Ectodermal cell (in vitro differentiated cells): ENCODE data around the gene FADS3.
A peak's percentile ranks its signal among the peaks of the same experiment; 100 is the strongest.

Source experiments
- H3K27ac ChIP-seq: 2 replicates; pipeline ENCODE4 v1.7.0; 2013; ENCODE audit warnings: mild to moderate bottlenecking, low read depth, low read length; ENCODE audit not compliant: insufficient read depth, poor library complexity, severe bottlenecking
- H3K27me3 ChIP-seq: 2 replicates; pipeline ENCODE4 v1.7.0; 2013; ENCODE audit warnings: mild to moderate bottlenecking, low read length; ENCODE audit not compliant: insufficient read depth, control insufficient read depth, poor library complexity, severe bottlenecking
- H3K36me3 ChIP-seq: one replicate; pipeline ENCODE4 v1.7.0; 2013; ENCODE audit warnings: low read length; ENCODE audit not compliant: control insufficient read depth, insufficient read depth
- H3K4me1 ChIP-seq: one replicate; pipeline ENCODE4 v1.7.0; 2013; ENCODE audit warnings: low read length; ENCODE audit not compliant: control insufficient read depth, insufficient read depth
- H3K4me3 ChIP-seq: 2 replicates; pipeline ENCODE4 v1.7.0; 2013; ENCODE audit warnings: low read depth, low read length, control low read depth; ENCODE audit not compliant: insufficient read depth
- H3K9me3 ChIP-seq: 2 replicates; pipeline ENCODE4 v1.7.0; 2013; ENCODE audit warnings: mild to moderate bottlenecking, low read length, moderate library complexity; ENCODE audit not compliant: control insufficient read depth
- WGBS, 2 experiments: methylation state at CpG; one replicate each; pipeline ENCODE4 v1.1.7; 2013; ENCODE audit warnings: missing lambda C conversion rate in 2 of 2; 5-methylcytosine and 5-hydroxymethylcytosine counted together

Gene FADS3

DNA sequence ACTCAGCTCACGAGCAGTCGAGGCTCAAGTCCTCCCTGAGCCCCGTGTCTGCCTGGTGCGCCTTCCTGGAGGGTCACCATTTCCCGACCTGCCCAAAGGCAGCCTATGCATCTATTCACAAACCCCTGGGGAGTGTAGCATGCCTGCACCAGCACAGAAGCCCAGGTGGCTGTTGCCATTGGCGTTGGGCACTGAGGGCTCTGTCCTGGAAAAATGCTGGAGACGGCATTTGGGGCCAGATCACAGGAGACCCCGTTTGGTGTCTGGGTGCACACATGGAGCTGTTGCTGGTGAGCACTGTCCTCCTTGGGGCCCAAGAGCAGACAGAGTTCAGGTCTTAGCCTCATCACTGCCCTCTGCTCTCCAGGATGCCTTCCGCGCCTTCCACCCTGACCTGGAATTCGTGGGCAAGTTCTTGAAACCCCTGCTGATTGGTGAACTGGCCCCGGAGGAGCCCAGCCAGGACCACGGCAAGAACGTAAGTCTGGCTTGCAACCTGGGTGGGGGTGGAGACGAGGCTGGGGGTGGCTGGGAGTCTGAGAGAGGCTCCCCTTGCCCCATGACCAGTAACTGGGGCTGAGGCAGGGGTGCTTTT, 53.8 kb downstream of the FADS3 start:
- Histone ChIP-seq H3K36me3 (peaks cover 54% of the 10 kb centered on the region), H3K4me1 (peaks cover 20% of the 10 kb centered on the region), H3K9me3 (no peaks in the 10 kb centered on the region), H3K27ac (no peak overlapping the region), H3K27me3 (no peaks in the 10 kb centered on the region), H3K4me3 (no peak overlapping the region)
- 94 to 96% methylated on average over 15 of the region's 15 CpGs for WGBS, 2 experiments

DNA sequence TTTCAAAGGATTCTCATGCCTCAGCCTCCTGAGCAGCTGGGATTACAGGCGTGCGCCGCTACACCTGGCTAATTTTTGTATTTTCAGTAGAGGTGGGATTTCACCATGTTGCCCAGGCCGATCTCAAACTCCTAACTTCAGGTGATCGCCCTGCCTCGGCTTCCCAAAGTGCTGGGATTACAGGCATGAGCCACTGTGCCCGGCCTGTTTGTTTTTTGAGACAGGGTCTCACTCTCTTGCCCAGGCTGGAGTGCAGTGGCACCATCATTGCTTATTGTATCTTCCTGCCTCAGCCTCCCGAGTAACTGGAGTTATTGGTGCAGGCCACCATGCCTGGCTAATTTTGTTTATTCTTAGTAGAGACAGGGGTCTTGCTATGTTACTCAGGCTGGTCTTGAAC, 55.2 kb downstream of the FADS3 start:
- Histone ChIP-seq H3K27ac (no peak overlapping the region), H3K36me3 (peaks cover 41% of the 10 kb centered on the region)
- WGBS, 2 experiments = 92 to 93% methylated on average over 8 of the region's 8 CpGs

DNA sequence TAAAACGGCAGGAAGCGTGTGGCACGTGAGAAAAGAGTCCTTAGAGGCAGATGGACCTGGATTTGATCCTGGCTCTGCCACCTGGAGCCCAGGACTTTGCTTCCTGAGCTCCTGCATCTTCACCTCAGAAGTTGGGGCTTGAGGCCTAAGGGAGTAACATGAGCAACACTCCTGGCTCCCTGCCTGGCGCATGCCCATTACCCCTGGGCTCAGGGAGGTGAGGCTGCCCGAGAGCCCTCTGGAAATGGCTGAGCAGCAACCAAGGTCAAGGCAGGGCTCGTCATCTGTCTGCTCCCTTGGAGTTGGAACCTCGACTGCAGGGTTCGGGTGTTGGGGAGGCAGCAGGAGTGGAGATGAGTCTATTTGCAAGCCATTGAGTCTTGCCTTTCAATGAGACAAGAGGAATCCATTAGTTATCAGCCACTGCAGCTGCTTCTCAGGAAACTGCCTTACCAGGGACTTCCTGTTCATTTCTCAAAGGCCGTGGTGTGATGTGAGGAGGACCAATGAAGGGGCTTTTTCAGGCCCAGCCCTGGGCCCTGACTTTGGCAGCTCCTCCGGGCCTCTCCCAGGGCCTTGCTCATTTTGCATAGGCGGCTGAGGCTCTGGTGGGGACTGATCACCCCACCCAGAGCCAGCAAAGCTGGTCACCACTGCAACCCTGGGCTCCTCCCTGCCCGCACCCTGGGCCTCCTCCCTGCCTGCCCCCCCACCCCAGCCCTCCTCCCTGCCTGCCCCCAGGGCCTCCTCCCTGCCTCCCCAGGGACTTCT, 56.9 kb downstream of the FADS3 start:
- peaks cover 24% of the 10 kb centered on the region for H3K36me3 ChIP-seq
- no peak overlapping the region for H3K27ac ChIP-seq
- H3K27me3 ChIP-seq = no peaks in the 10 kb centered on the region
- no peaks in the 10 kb centered on the region for H3K9me3 ChIP-seq
- WGBS, 2 experiments = 80 to 82% methylated on average over 12 of the region's 12 CpGs
- no peak overlapping the region for H3K4me3 ChIP-seq
- H3K4me1 ChIP-seq = peaks cover 33% of the 10 kb centered on the region

More for the DNA sequence above, 55.2 kb downstream of the FADS3 start:
- H3K27me3 ChIP-seq = no peaks in the 10 kb centered on the region
- no peaks in the 10 kb centered on the region for H3K9me3 ChIP-seq
- no peak overlapping the region for H3K4me3 ChIP-seq
- H3K4me1 ChIP-seq = peaks cover 25% of the 10 kb centered on the region

DNA sequence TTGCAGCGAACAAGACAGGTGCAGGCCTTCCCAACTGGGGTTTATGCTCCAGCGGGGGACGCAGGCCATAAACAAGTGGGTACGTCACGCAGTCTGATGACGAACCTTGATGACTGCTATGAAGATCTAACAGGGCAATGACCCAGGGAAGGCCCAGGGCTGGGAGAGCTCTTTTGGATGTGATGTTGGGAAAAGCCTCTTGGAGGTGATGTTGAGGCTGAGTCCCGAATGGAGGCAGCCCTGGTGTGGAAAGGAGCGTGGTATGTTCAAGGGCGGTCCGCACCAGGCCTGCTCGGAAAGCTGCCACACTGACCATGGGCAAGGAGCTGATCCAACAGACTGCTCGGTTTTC, 57.4 kb downstream of the FADS3 start:
- H3K27me3 ChIP-seq = no peaks in the 10 kb centered on the region
- H3K27ac ChIP-seq = no peak overlapping the region
- peaks cover 33% of the 10 kb centered on the region for H3K4me1 ChIP-seq
- H3K4me3 ChIP-seq = no peak overlapping the region
- no peaks in the 10 kb centered on the region for H3K9me3 ChIP-seq
- 94 to 96% methylated on average over 12 of the region's 12 CpGs for WGBS, 2 experiments
- peaks cover 21% of the 10 kb centered on the region for H3K36me3 ChIP-seq

DNA sequence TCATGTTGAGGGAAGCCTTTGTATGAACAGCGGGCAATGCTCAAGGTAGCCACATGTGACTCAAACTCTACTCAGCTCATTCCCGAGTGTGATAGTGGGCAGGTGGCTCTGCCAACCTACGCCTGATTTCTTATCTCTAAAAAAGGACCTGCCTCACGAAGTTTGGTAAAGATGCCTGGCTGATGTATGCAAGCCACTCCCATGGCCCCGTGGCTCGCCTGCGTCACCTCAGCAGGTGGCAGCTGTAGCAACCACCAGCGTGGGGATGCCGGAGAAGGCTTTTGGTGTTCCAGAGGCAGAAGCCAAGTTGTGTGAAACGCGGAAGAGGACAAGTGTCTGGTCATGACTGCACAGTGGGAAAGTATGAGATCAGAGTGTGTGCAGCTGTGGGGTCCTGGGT, 57.9 kb downstream of the FADS3 start:
- Histone ChIP-seq H3K9me3 (no peaks in the 10 kb centered on the region), H3K27me3 (no peaks in the 10 kb centered on the region), H3K36me3 (peaks cover 16% of the 10 kb centered on the region), H3K4me1 (peaks cover 33% of the 10 kb centered on the region), H3K27ac (no peak overlapping the region), H3K4me3 (no peak overlapping the region)
- WGBS, 2 experiments = 79 to 80% methylated on average over 11 of the region's 11 CpGs

DNA sequence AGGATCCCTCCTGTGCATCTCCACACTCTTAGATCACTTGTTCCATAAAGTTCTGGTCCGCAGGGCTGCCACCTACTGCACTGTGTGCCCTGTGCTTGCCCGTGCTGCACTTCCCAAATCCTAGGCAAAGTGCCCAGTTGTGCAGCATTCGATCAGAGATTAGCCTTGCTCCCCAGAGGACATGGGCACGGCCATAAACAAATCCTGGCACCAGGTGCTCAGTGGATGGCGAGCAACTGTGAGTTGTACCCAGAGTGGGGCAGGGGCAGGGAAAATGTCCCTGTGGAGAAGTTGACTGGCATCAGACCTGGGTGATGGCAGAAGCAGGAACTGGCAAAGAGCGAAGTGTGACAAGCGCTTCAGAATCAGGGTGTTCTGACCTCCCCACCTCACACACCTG, 58.6 kb downstream of the FADS3 start:
- WGBS, 2 experiments = 86 to 87% methylated on average over 7 of the region's 7 CpGs
- no peaks in the 10 kb centered on the region for H3K27me3 ChIP-seq
- H3K36me3 ChIP-seq = peaks cover 10% of the 10 kb centered on the region
- no peak overlapping the region for H3K27ac ChIP-seq
- H3K9me3 ChIP-seq = no peaks in the 10 kb centered on the region
- H3K4me1 ChIP-seq = peaks cover 33% of the 10 kb centered on the region
- H3K4me3 ChIP-seq = no peak overlapping the region

DNA sequence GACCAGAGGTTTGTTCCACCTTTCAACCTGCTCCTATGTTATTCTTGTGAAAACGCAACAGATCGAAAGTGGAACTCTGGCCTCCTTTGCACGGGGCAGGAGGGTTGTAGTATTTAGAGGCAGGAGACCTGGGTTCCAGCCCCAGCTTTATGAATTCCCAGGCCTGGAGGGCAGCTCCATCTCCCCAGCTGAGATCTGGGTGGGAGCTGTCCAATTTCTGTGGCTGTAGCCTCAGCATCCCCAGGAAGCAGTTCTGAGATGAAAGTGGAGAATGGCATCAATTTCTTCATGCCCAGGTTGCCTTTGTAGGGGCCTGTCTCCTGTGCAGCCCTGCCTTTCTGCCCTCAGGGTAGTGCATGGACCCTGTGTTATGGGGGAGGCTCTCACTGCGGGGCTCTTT, 59.1 kb downstream of the FADS3 start:
- Histone ChIP-seq H3K4me1 (peaks cover 33% of the 10 kb centered on the region), H3K27ac (no peak overlapping the region), H3K27me3 (no peaks in the 10 kb centered on the region), H3K9me3 (no peaks in the 10 kb centered on the region), H3K4me3 (no peak overlapping the region), H3K36me3 (peaks cover 4% of the 10 kb centered on the region)
- 94 to 98% methylated on average over 4 of the region's 4 CpGs for WGBS, 2 experiments

DNA sequence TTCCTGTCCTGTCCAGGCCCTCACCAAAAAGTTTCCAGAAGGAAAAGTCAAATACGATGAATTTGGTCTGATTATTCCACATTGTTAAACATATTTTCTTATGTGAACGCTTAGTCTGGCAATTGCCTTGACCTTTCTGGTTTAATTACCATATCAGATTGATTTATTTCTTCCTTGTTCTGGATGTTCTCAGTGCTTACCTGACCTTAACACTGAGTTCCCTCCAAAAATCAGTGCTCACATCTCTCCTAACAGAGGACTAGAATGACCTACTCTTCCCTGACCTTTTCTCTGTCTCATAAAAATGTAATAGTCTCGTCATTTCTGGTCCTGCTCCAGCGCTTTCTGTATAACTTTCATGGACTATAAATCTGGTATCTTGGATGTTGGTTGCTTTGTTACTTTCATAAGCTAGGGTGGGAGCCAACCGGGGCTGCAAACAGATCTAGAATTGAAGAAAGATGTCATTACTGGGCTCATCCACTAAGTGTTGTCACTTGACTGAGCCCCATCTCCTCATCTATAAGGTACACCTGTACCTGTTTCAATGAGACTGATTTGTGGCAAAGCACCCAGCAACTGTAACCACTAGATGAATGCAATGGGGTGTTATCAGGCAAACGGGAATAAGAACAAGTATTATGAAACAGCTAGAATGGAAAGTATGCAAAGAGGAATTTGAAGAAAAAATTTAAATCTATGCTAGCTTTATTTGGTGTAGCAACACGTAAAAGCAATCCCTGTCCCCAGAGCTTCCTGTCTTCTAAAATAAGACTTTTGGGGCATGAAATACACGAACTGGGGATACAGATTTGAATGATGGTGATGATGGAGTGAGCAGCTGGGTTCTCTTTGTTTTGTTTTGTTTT, 60.9 kb downstream of the FADS3 start:
- Histone ChIP-seq H3K36me3 (peaks cover 4% of the 10 kb centered on the region), H3K4me3 (peak overlapping the region; percentile 92), H3K4me1 (peaks cover 33% of the 10 kb centered on the region), H3K9me3 (no peaks in the 10 kb centered on the region), H3K27ac (no peak overlapping the region), H3K27me3 (no peaks in the 10 kb centered on the region)
- WGBS, 2 experiments = 88 to 89% methylated on average over 8 of the region's 8 CpGs

DNA sequence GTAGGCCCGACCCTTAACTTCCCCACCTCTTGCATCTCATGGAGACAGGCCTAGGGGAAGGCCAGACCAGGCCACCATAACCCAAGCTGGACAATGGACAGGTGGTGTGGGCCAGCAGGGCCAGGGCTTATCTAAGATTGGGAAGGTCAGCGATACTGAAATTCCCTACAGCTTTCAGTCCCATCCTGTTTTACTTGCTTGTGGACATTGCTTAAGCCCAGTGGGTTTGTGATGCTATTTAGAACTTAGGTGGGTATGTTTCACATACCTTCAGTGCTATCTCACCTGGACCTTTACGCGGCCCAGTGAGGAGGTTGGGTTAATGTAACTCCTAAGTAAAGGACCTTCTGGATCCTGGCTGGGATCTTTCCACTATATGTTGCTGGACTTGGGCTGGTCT, 61.5 kb downstream of the FADS3 start:
- 74 to 84% methylated on average over 4 of the region's 4 CpGs for WGBS, 2 experiments
- H3K27me3 ChIP-seq = no peaks in the 10 kb centered on the region
- peaks cover 4% of the 10 kb centered on the region for H3K36me3 ChIP-seq
- H3K4me1 ChIP-seq = peaks cover 29% of the 10 kb centered on the region
- H3K27ac ChIP-seq = no peak overlapping the region
- peak overlapping the region; percentile 92 for H3K4me3 ChIP-seq
- no peaks in the 10 kb centered on the region for H3K9me3 ChIP-seq
